Measurements from ENCODE around the gene NECAP2.
"Not testable (repeated sequence)": the region's sequence is repeated elsewhere in the genome, so short reads cannot be mapped to it uniquely, and the experiment has no call there.

DNA sequence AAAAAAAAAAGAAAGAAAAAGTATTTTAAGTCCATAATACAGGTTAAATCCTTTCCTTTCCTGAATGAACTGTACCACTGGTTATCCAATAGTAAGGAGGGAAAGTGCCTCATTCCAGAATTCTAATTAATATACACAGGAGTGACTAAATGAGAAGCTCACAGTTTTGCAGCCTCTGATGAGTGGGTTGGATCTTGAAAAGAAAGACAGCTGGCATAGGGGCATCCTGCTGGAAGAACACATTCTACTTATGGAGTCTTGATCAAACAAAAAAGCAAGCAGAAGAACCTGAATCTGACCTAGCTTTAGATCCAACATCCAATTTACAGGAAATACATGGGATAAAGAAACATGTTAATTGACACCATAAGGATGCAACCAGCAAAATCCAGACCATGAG, 46.5 kb downstream of the NECAP2 start:
- TF ChIP-seq, protein P1, sequence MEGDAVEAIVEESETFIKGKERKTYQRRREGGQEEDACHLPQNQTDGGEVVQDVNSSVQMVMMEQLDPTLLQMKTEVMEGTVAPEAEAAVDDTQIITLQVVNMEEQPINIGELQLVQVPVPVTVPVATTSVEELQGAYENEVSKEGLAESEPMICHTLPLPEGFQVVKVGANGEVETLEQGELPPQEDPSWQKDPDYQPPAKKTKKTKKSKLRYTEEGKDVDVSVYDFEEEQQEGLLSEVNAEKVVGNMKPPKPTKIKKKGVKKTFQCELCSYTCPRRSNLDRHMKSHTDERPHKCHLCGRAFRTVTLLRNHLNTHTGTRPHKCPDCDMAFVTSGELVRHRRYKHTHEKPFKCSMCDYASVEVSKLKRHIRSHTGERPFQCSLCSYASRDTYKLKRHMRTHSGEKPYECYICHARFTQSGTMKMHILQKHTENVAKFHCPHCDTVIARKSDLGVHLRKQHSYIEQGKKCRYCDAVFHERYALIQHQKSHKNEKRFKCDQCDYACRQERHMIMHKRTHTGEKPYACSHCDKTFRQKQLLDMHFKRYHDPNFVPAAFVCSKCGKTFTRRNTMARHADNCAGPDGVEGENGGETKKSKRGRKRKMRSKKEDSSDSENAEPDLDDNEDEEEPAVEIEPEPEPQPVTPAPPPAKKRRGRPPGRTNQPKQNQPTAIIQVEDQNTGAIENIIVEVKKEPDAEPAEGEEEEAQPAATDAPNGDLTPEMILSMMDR (IDR thresholded peaks at IDR 0.05; ENCODE audit: poor library complexity) = not testable (repeated sequence)
- not testable (repeated sequence) for TF ChIP-seq EZH2 (IDR thresholded peaks at IDR 0.05; ENCODE audit: borderline replicate concordance)

Data from hepatocyte (in vitro differentiated cells).